ENCODE data around the gene TRIM26. TPM values are rescaled to one million over a fixed set of nuclear protein-coding genes. Genes with fewer than 3 reads are reported as not detected.

The TRIM26 gene
- total and polyA plus RNA-seq, 2 donors (not counting 3 experiments of a cell fraction or from before 2014, with no cell fraction given), result 30.4 to 34.5 TPM

DNA sequence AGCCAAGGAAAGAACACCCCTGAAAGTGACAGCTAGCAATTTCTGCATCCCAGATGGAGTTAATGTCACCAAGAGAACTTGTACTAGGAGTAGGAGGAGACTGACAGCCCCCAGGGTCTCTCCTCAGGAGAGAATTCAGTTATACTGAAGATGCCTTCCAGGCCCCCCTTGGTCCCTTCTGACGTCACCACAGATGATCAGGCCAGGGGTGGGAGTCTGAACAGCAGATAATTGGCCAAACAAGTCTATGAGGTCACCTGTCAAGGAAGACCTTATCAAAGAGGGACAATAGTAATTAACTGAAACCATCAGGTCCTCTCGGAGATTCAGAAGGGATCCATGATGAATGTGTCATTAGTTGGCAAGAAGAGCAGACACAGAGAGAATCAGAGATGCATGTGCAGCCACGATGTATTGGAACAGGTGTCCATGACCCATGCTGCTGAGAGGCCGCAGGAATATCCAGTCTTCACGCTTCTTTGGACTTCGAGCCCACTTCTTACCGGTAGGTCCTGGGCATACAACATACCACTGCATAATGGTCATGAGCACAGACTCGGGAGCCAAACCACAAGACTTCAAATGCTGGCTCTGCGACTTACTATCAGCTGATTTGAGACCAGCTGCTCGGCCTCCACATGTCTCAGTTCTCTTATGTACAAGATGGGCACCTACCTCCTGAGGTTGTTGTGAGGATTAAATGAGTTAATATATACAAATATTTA is 62.4 kb downstream of the TRIM26 start:
- Histone ChIP-seq H3K4me1 (ENCODE audit: control insufficient read depth, extremely low read depth, insufficient read depth, low read length) (peaks cover 1% of the 10 kb centered on the region), H3K27me3 (ENCODE audit: control insufficient read depth in 2 of 2, insufficient read depth in 2 of 2, low read length in 2 of 2) (peaks cover 0 to 5% of the 10 kb centered on the region in 2 experiments), H2AFZ (ENCODE audit: low read depth, low read length) (no peak overlapping the region), H3K36me3 (ENCODE audit: control insufficient read depth in 2 of 2, extremely low read depth in 1 of 2, insufficient read depth in 2 of 2, low read length in 2 of 2) (no peaks in the 10 kb centered on the region), H3K4me2 (ENCODE audit: insufficient read depth, low read length) (no peak overlapping the region), H3K9me1 (replicated peaks; ENCODE audit: control insufficient read depth, extremely low read depth, insufficient read depth, low read length) (no peaks in the 10 kb centered on the region), H3K9me3 (replicated peaks; ENCODE audit: control insufficient read depth, insufficient read depth, low read length) (no peaks in the 10 kb centered on the region), H3K4me3 (replicated peaks in 1 of 3; ENCODE audit: insufficient read depth in 1 of 3, low read depth in 1 of 3, low read length in 3 of 3) (no peak overlapping the region), H3K9ac (replicated peaks; ENCODE audit: extremely low read depth, insufficient read depth, low read length) (no peak overlapping the region), H3K27ac (ENCODE audit: insufficient read depth, low read depth, low read length) (no peak overlapping the region), H3K79me2 (ENCODE audit: control insufficient read depth, insufficient read depth, low read length) (no peaks in the 10 kb centered on the region), H4K20me1 (replicated peaks; ENCODE audit: control insufficient read depth, extremely low read depth, insufficient read depth, low read length) (no peaks in the 10 kb centered on the region)
- TF ChIP-seq POLR2A (IDR thresholded peaks at IDR 0.05; ENCODE audit: low read depth, low read length) (no peak), GATA2 (IDR thresholded peaks at IDR 0.05; ENCODE audit: insufficient read depth, insufficient read length, low read depth, low read length) (no peak), POLR2AphosphoS5 (IDR thresholded peaks at IDR 0.05; ENCODE audit: insufficient read depth, low read depth, low read length) (no peak), JUN (IDR thresholded peaks at IDR 0.05; ENCODE audit: borderline replicate concordance, insufficient read depth, insufficient read length, low read depth) (no peak), MYC (IDR thresholded peaks at IDR 0.05; ENCODE audit: low read depth, low read length) (no peak), FOS (IDR thresholded peaks at IDR 0.05; ENCODE audit: borderline replicate concordance, insufficient read depth, low read length) (no peak), EZH2 (IDR thresholded peaks at IDR 0.05; ENCODE audit: borderline replicate concordance, low read depth, low read length, severe bottlenecking) (no peak)
- TF ChIP-seq, protein P1, sequence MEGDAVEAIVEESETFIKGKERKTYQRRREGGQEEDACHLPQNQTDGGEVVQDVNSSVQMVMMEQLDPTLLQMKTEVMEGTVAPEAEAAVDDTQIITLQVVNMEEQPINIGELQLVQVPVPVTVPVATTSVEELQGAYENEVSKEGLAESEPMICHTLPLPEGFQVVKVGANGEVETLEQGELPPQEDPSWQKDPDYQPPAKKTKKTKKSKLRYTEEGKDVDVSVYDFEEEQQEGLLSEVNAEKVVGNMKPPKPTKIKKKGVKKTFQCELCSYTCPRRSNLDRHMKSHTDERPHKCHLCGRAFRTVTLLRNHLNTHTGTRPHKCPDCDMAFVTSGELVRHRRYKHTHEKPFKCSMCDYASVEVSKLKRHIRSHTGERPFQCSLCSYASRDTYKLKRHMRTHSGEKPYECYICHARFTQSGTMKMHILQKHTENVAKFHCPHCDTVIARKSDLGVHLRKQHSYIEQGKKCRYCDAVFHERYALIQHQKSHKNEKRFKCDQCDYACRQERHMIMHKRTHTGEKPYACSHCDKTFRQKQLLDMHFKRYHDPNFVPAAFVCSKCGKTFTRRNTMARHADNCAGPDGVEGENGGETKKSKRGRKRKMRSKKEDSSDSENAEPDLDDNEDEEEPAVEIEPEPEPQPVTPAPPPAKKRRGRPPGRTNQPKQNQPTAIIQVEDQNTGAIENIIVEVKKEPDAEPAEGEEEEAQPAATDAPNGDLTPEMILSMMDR (IDR thresholded peaks at IDR 0.05; ENCODE audit: extremely low read depth in 1 of 2, insufficient read depth in 1 of 2, low read depth in 1 of 2, low read length in 2 of 2), result no peak
- TF ChIP-seq, protein P2, sequence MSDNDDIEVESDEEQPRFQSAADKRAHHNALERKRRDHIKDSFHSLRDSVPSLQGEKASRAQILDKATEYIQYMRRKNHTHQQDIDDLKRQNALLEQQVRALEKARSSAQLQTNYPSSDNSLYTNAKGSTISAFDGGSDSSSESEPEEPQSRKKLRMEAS (IDR thresholded peaks at IDR 0.05; ENCODE audit: insufficient read depth, insufficient read length), result no peak
- intact Hi-C loops (cut with micrococcal nuclease), result no loop called here
- FAIRE-seq, result no peak
- dilution Hi-C loops (cut with MboI; ENCODE audit: extremely low pct_ligation_motif_present, low sequenced_read_pairs), result no loop called here
- no TSS peak for BruUV-seq (replicated peaks)
- no peak for DNase-seq (ENCODE audit: low read depth, low spot score)
- ChIA-PET CTCF (no interaction called here), POLR2A (no interaction called here)
